Measurements from ENCODE around the gene USP33.

DNA sequence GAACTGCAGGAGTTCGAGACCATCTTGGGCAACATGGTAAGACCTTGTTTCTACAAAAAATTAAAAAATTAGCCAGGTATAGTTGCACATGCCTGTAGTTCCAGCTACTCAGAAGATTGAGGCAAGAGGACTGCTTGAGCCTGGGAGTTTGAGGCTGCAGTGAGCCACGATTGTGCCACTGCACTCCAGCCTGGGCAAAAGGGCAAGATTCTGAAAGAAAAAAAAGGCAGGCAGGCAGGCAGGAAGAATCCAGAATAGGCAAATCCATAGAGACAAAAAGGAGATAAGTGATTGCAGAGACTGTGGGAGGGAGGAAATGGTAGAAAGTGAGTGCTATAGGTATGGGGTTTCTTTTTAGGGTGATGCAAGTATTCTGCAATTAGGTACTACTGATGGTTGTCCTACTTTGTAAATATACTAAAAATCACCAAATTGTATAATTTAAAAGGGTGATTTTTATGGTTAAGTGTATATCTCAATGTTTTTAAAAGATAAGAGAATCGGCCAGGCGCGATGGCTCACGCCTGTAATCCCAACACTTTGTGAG lies 106.6 kb downstream of the USP33 start:
- TF ChIP-seq CTCF (IDR thresholded peaks at IDR 0.05; ENCODE audit: poor library complexity, severe bottlenecking) (no peak), MXI1 (conservative IDR thresholded peaks at IDR 0.05; ENCODE audit: poor library complexity, severe bottlenecking) (no peak)

Measured in neural cell (in vitro differentiated cells).